Neutrophil (primary cell): ENCODE measurements around the gene OTUD6A.
"Not testable (repeated sequence)": the region's sequence is repeated elsewhere in the genome, so short reads cannot be mapped to it uniquely, and the experiment has no call there.

Source experiments
- H3K27ac ChIP-seq: fragments of 200-600 bp; sonication (generic); 2 replicates; pipeline ENCODE4 v1.5.1; 2016; ENCODE audit warnings: mild to moderate bottlenecking, moderate library complexity
- H3K27me3 ChIP-seq: fragments of 200-600 bp; sonication (generic); 2 replicates; pipeline ENCODE4 v1.6.0; 2016; ENCODE audit warnings: mild to moderate bottlenecking
- H3K36me3 ChIP-seq: fragments of 200-600 bp; sonication (generic); 2 replicates; pipeline ENCODE4 v1.5.1; 2017
- H3K4me1 ChIP-seq, 2 experiments: fragments of 200-600 bp in 1 of 2; sonication (generic) in 1 of 2; 1 replicate in 1 of 2; 2 replicates in 1 of 2; pipeline versions ENCODE4 v1.5.1 to v1.6.1; 2013 to 2016; ENCODE audit warnings: low read depth in 1 of 2, low read length in 1 of 2, mild to moderate bottlenecking in 1 of 2, moderate library complexity in 1 of 2; ENCODE audit not compliant: control insufficient read depth in 1 of 2, insufficient read depth in 1 of 2
- H3K4me3 ChIP-seq, 2 experiments: fragments of 200-600 bp in 1 of 2; sonication (generic) in 1 of 2; 1 replicate in 1 of 2; 2 replicates in 1 of 2; pipeline ENCODE4 v1.5.1; 2013 to 2016; ENCODE audit warnings: low read depth in 1 of 2, low read length in 1 of 2, mild to moderate bottlenecking in 1 of 2, moderate library complexity in 1 of 2
- H3K9me3 ChIP-seq: fragments of 200-600 bp; sonication (generic); 2 replicates; pipeline ENCODE4 v1.5.1; 2016
- TF ChIP-seq, protein P1 (sequence below): fragments of 200-600 bp; sonication (generic); IDR thresholded peaks from 2 replicates; pipeline ENCODE4 v1.5.1; 2016; ENCODE audit warnings: antibody characterized with exemption

Gene OTUD6A

DNA sequence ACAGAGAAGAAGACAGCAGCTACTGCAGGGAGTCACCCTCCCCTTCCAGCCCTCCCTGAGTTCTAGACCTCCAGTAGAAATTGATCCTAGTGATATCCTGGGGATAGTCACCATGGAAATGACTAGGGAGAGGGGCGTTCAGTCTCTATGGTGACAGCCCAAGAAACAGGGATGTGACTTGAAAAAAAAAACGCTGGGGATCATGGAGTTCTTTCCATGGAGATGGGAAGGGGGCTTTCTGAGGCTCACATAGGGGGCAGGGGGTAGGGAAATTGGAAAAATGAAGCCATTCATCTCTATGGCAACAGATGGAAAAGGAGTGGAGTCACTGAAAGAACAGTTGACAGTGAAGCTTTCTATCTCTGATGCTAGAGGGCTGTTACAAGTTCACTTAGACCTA lies 43.0 kb downstream of the OTUD6A start:
- Histone ChIP-seq H3K4me3 (no peak overlapping the region), H3K4me1 (no peaks in the 10 kb centered on the region), H3K9me3 (no peaks in the 10 kb centered on the region), H3K36me3 (no peaks in the 10 kb centered on the region), H3K27ac (no peak overlapping the region), H3K27me3 (no peaks in the 10 kb centered on the region)
- TF ChIP-seq, protein P1, sequence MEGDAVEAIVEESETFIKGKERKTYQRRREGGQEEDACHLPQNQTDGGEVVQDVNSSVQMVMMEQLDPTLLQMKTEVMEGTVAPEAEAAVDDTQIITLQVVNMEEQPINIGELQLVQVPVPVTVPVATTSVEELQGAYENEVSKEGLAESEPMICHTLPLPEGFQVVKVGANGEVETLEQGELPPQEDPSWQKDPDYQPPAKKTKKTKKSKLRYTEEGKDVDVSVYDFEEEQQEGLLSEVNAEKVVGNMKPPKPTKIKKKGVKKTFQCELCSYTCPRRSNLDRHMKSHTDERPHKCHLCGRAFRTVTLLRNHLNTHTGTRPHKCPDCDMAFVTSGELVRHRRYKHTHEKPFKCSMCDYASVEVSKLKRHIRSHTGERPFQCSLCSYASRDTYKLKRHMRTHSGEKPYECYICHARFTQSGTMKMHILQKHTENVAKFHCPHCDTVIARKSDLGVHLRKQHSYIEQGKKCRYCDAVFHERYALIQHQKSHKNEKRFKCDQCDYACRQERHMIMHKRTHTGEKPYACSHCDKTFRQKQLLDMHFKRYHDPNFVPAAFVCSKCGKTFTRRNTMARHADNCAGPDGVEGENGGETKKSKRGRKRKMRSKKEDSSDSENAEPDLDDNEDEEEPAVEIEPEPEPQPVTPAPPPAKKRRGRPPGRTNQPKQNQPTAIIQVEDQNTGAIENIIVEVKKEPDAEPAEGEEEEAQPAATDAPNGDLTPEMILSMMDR: no peak

DNA sequence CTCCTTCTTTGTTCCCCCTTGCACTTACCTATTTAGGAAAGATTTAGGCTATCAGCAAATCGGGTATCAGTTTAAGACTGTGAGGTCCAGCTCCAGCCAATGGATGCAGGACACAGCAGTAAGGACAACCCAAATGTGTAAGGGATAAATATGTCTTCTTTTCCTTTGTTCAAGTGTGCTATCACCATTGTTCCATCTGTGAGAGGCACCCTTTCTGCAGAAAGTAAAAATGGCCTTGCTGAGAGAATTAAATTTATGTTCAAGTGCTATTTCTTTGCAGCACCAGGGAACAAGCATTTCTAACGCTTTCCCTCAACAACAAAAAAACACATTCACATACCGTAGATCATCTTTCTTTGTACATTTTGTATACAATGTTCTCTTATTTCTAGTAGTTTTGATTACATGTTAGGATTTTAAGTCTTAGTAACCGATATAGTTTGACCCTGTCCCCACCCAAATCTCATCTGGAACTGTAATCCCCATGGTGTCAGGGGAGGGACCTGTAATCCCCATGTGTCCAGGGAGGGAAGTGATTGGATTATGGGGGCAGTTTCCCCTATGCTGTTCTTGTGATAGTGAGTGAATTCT lies 49.3 kb downstream of the OTUD6A start:
- H3K4me1 ChIP-seq, H3K9me3 ChIP-seq, H3K27me3 ChIP-seq, H3K27ac ChIP-seq, H3K36me3 ChIP-seq, H3K4me3 ChIP-seq: not testable (repeated sequence)
